ENCODE measurements around the gene CLASP2. TPM values are rescaled to one million over a fixed set of nuclear protein-coding genes. Genes with fewer than 3 reads are reported as not detected.

The CLASP2 gene
- total RNA-seq, 1 donor from 2014 or later, result 85.8 TPM

DNA sequence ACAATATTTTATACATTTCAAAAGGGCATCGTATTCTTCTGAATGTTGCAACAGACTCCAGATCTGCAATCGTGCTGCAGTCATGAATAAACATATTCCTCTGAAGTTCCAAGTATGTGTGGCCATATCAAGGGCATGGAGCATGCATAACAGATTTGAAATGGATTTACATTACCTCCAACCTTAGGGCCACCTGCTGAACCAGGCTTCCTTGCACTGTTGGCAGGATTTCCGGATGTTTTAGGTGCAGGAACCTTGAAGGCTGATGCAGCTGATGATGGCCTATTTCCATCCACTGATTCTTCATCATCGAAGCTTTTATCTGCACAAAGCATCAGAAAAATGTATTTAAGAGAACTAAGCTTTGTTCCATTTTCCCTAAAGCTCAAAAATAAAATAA is 73.5 kb downstream of the CLASP2 start:
- no peak overlapping the region for H3K27ac Mint-ChIP-seq
- peaks cover 20% of the 10 kb centered on the region for H3K36me3 Mint-ChIP-seq (ENCODE audit: low read depth)
- ChIA-PET CTCF (interaction anchor here (1.3 kb wide), 1 partner anchor 15 kb away, joined by 4 read pairs; no protein-coding TSS in a partner anchor), POLR2A (no interaction called here)
- no peak overlapping the region for H3K4me3 Mint-ChIP-seq
- DNase-seq (no peak), ATAC-seq (ENCODE audit: low read depth) (no peak)
- TF ChIP-seq, protein P1, sequence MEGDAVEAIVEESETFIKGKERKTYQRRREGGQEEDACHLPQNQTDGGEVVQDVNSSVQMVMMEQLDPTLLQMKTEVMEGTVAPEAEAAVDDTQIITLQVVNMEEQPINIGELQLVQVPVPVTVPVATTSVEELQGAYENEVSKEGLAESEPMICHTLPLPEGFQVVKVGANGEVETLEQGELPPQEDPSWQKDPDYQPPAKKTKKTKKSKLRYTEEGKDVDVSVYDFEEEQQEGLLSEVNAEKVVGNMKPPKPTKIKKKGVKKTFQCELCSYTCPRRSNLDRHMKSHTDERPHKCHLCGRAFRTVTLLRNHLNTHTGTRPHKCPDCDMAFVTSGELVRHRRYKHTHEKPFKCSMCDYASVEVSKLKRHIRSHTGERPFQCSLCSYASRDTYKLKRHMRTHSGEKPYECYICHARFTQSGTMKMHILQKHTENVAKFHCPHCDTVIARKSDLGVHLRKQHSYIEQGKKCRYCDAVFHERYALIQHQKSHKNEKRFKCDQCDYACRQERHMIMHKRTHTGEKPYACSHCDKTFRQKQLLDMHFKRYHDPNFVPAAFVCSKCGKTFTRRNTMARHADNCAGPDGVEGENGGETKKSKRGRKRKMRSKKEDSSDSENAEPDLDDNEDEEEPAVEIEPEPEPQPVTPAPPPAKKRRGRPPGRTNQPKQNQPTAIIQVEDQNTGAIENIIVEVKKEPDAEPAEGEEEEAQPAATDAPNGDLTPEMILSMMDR (IDR thresholded peaks at IDR 0.05), result no peak
- peaks cover 4% of the 10 kb centered on the region for H3K4me1 Mint-ChIP-seq
- intact Hi-C loops (cut with micrococcal nuclease), result no loop called here
- H3K27me3 Mint-ChIP-seq, result no peaks in the 10 kb centered on the region
- H3K9me3 Mint-ChIP-seq, result no peaks in the 10 kb centered on the region

DNA sequence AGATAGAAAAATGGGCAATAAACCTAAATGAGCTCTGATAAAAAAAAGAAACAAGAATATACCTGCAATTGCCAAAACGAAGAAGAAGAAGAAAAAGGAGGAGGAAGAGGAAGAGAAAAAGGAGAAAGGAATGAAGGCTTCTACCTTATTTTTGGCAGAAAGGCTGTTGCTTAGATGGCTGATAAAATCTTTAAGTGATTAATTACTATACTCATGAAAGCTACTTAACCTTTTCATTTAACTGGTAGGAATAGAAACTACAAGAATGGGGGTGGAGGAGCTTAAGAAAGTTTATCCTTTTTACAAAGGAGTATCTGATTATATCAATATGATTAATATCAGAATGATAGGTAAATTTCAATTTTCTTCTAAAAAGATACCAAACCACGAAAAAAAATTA is 75.2 kb downstream of the CLASP2 start:
- TF ChIP-seq, protein P1 (IDR thresholded peaks at IDR 0.05), result no peak
- ATAC-seq (ENCODE audit: low read depth) (no peak), DNase-seq (no peak)
- no peaks in the 10 kb centered on the region for H3K27me3 Mint-ChIP-seq
- ChIA-PET CTCF (no interaction called here), POLR2A (interaction anchor here (0.7 to 0.9 kb wide), 2 partner anchors 77 to 155 kb away, joined by 3 to 4 read pairs; partner anchors contain the start of gene PDCD6IP)
- no peak overlapping the region for H3K27ac Mint-ChIP-seq
- no peaks in the 10 kb centered on the region for H3K9me3 Mint-ChIP-seq
- peaks cover 4% of the 10 kb centered on the region for H3K4me1 Mint-ChIP-seq
- no peak overlapping the region for H3K4me3 Mint-ChIP-seq
- intact Hi-C loops (cut with micrococcal nuclease), result no loop called here
- H3K36me3 Mint-ChIP-seq (ENCODE audit: low read depth), result peaks cover 31% of the 10 kb centered on the region

DNA sequence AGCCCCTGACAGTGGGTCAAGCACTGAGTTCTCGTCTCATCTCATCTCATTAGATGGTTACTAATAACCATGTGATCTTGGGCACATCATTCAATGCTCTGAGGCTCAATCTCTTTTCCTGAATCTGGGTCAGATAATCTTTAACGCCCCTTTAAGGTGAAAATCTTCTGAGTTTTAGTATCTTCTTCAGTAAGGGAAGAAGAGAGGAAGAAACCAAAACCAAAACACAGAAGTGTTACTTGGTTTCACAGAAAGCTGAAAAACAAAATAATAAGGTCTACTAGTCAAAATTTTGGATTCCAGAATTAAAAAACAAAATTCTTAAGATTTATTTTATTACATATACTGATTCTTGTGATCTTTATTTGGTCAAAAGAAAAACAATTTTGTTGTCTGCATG is 78.2 kb downstream of the CLASP2 start:
- ChIA-PET CTCF (interaction anchor here (2.3 kb wide), 1 partner anchor 147 kb away, joined by 6 read pairs; no protein-coding TSS in a partner anchor), POLR2A (no interaction called here)
- H3K4me1 Mint-ChIP-seq, result no peaks in the 10 kb centered on the region
- H3K4me3 Mint-ChIP-seq, result no peak overlapping the region
- no peak for DNase-seq
- no peaks in the 10 kb centered on the region for H3K27me3 Mint-ChIP-seq
- H3K36me3 Mint-ChIP-seq (ENCODE audit: low read depth), result peaks cover 29% of the 10 kb centered on the region
- TF ChIP-seq, protein P1 (IDR thresholded peaks at IDR 0.05), result no peak
- no peak for ATAC-seq (ENCODE audit: low read depth)
- H3K9me3 Mint-ChIP-seq, result no peaks in the 10 kb centered on the region
- no peak overlapping the region for H3K27ac Mint-ChIP-seq
- intact Hi-C loops (cut with micrococcal nuclease), result loop anchor here (2.0 kb wide), 1 partner anchor 19 kb away; no protein-coding TSS in a partner anchor

DNA sequence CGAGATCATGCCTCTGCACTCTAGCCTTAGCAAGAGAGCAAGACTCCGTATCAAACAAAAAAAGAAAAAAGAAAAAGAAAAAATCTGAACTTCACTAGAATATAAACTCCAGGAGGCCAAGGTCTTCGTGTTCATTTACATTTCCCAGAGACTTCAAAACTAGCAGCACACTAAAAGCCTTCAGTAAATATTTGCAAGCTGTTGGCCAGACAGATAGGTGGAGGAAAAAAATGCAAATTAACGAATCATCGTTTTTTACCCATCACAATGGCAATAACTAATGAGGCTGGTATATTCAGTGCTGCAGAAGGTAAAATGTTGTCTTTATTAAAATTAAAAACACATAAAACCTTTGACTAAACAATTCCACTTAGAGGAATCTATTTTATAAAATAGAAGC is 80.6 kb downstream of the CLASP2 start:
- H3K27me3 Mint-ChIP-seq, result no peaks in the 10 kb centered on the region
- H3K4me1 Mint-ChIP-seq, result no peaks in the 10 kb centered on the region
- DNase-seq, result no peak
- ChIA-PET CTCF (interaction anchor here (0.9 to 2.1 kb wide), 5 partner anchors 136 to 162 kb away, joined by 3 to 29 read pairs (median 3); no protein-coding TSS in a partner anchor), POLR2A (no interaction called here)
- intact Hi-C loops (cut with micrococcal nuclease), result loop anchor here (2.0 kb wide), 1 partner anchor 79 kb away; no protein-coding TSS in a partner anchor
- no peaks in the 10 kb centered on the region for H3K9me3 Mint-ChIP-seq
- no peak overlapping the region for H3K4me3 Mint-ChIP-seq
- no peak overlapping the region for H3K27ac Mint-ChIP-seq
- peaks cover 30% of the 10 kb centered on the region for H3K36me3 Mint-ChIP-seq (ENCODE audit: low read depth)
- no peak for ATAC-seq (ENCODE audit: low read depth)
- TF ChIP-seq, protein P1 (IDR thresholded peaks at IDR 0.05), result no peak

DNA sequence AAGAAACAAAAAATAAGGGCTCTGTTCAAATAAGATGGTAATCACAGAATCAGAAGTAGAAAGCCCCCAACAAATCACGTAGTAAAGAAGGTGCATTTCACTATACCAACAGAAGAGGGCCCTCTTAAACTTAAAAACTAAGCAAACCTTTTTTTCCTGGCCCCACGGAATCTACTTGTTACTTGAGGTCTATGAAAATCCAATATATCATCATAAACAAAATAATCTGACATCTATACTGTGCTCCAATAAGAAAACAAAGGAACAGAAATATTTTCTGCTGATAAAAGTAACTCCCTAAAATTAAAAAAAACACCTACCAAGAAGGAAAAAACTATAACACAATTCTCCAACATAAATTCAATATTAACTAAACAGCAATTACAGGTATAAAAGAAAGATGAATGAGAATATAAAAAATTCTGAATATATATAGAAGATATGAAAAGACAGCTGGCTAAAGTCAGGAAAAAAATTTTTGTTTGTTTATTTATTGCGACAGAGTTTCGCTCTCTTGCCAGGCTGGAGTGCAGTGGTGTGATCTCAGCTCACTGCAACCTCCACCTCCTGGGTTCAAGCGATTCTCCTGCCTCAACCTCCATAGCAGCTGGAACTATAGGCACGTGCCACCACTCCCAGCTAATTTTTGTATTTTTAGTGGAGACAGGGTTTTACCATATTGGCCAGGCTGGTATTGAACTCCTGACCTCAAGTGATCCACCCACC is 81.8 kb downstream of the CLASP2 start:
- POLR2A ChIA-PET, result no interaction called here

More for the DNA sequence above, 81.8 kb downstream of the CLASP2 start:
- DNase-seq, result no peak
- Mint-ChIP-seq H3K36me3 (ENCODE audit: low read depth) (peaks cover 32% of the 10 kb centered on the region), H3K27me3 (no peaks in the 10 kb centered on the region), H3K4me3 (no peak overlapping the region), H3K9me3 (no peaks in the 10 kb centered on the region), H3K27ac (no peak overlapping the region), H3K4me1 (no peaks in the 10 kb centered on the region)
- TF ChIP-seq, protein P1 (IDR thresholded peaks at IDR 0.05), result peak; percentile 31
- intact Hi-C loops (cut with micrococcal nuclease), result loop anchor here (1.0 to 2.0 kb wide), 3 partner anchors 81 to 151 kb away; no protein-coding TSS in a partner anchor
- ATAC-seq (ENCODE audit: low read depth), result no peak
- CTCF ChIA-PET, result interaction anchor here (0.9 to 2.1 kb wide), 5 partner anchors 138 to 163 kb away, joined by 3 to 29 read pairs (median 3); no protein-coding TSS in a partner anchor

All from activated B cell treated with CpG ODN at 0.5 μM for 24 hours (primary cell).